ENCODE data around the gene SLC35A2. TPM values are rescaled to one million over a fixed set of nuclear protein-coding genes. Genes with fewer than 3 reads are reported as not detected.

SLC35A2 gene
- total RNA-seq, 1 experiment from 2014 or later, result 18.0 TPM

DNA sequence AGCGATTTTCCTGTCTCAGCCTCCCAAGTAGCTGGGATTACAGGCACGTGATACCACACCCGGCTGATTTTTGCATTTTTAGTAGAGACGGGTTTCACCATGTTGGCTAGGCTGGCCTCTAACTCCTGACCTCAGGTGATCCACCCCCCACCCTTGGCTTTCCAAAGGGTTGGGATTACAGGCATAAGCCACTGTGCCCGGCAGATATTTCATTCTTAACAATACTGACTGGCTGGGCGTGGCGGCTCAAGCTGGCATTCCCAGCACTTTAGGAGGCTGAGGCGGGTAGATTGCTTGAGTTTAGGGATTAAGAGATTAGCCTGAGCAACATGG is 12.4 kb downstream of the SLC35A2 start (continued):
- TF ChIP-seq, protein P1, sequence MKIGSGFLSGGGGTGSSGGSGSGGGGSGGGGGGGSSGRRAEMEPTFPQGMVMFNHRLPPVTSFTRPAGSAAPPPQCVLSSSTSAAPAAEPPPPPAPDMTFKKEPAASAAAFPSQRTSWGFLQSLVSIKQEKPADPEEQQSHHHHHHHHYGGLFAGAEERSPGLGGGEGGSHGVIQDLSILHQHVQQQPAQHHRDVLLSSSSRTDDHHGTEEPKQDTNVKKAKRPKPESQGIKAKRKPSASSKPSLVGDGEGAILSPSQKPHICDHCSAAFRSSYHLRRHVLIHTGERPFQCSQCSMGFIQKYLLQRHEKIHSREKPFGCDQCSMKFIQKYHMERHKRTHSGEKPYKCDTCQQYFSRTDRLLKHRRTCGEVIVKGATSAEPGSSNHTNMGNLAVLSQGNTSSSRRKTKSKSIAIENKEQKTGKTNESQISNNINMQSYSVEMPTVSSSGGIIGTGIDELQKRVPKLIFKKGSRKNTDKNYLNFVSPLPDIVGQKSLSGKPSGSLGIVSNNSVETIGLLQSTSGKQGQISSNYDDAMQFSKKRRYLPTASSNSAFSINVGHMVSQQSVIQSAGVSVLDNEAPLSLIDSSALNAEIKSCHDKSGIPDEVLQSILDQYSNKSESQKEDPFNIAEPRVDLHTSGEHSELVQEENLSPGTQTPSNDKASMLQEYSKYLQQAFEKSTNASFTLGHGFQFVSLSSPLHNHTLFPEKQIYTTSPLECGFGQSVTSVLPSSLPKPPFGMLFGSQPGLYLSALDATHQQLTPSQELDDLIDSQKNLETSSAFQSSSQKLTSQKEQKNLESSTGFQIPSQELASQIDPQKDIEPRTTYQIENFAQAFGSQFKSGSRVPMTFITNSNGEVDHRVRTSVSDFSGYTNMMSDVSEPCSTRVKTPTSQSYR (CRISPR knock-in tag; IDR thresholded peaks at IDR 0.05), result no peak
- TF ChIP-seq, protein P2, sequence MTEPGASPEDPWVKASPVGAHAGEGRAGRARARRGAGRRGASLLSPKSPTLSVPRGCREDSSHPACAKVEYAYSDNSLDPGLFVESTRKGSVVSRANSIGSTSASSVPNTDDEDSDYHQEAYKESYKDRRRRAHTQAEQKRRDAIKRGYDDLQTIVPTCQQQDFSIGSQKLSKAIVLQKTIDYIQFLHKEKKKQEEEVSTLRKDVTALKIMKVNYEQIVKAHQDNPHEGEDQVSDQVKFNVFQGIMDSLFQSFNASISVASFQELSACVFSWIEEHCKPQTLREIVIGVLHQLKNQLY (CRISPR knock-in tag; IDR thresholded peaks at IDR 0.05), result no peak
- TF ChIP-seq ELF4 (CRISPR knock-in tag; IDR thresholded peaks at IDR 0.05; ENCODE audit: low read depth), result no peak
- no peak for TF ChIP-seq NFYB (CRISPR knock-in tag; conservative IDR thresholded peaks at IDR 0.05; ENCODE audit: low read depth)
- TF ChIP-seq ZNF317 (CRISPR knock-in tag; IDR thresholded peaks at IDR 0.05; ENCODE audit: borderline replicate concordance, low read depth), result no peak
- TF ChIP-seq, protein P3, sequence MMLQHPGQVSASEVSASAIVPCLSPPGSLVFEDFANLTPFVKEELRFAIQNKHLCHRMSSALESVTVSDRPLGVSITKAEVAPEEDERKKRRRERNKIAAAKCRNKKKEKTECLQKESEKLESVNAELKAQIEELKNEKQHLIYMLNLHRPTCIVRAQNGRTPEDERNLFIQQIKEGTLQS (CRISPR knock-in tag; conservative IDR thresholded peaks at IDR 0.05), result no peak
- no peak for TF ChIP-seq CREM (CRISPR knock-in tag; IDR thresholded peaks at IDR 0.05)
- TF ChIP-seq ZNF416 (CRISPR knock-in tag; IDR thresholded peaks at IDR 0.05), result no peak

DNA sequence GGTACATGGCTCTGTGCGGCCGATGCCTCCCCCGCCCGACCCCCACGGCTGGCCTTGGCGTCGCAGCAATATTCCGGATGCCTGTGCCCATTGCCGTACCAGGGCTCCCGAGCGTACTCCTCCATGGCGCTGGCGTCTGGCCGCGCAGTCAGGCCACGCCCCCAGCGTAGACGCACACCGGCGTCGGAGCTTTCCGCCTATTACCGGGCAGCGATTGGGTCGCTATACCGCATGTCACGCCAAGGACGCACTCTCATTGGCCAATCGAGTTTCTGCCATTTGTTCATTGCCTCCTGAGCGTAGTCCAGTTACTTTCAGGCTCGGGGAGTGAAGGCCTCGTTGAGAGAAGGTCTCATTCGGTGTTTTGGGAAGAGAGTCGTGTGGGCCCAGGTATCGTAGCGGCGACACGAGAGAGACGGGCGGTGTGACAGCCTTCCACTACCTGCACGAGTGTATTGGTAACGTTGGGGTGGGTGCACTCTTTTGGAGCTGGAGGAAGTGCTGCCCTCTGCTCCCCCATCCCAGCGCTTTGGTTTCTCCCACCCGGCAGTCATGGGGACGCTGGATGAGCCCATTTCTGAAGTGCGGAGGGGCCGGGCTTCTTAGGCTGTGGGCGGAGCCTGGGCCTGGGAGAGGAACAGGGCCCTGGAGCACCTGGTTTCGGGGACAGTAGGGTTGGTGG is 13.7 kb downstream of the SLC35A2 start, which contains the start of the genes PQBP1 and TIMM17B:
PQBP1 (plus strand) TSS at position 306 of the 682 bp plus-strand sequence. CDS start 580 bp downstream, outside the sequence.
TIMM17B (minus strand) TSS at position 144 of the 682 bp plus-strand sequence; CDS start at position 125, 19 bp downstream.
- H3K27ac Mint-ChIP-seq, result peak within 1 kb of the TSS; percentile 100
- DNase-seq (ENCODE audit: low spot score), result peak; percentile 85
- peak within 1 kb of the TSS; percentile 85 for H3K4me3 Mint-ChIP-seq
- TF ChIP-seq, protein P4, sequence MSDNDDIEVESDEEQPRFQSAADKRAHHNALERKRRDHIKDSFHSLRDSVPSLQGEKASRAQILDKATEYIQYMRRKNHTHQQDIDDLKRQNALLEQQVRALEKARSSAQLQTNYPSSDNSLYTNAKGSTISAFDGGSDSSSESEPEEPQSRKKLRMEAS (CRISPR knock-in tag; IDR thresholded peaks at IDR 0.05), result peak; percentile 32; the same call in 1 of the 2 replicates
- TF ChIP-seq ZNF219 (CRISPR knock-in tag; IDR thresholded peaks at IDR 0.05; ENCODE audit: borderline replicate concordance) (no peak), ETV6 (CRISPR knock-in tag; IDR thresholded peaks at IDR 0.05) (peak; percentile 24; the same call in 1 of the 2 replicates), ELF4 (CRISPR knock-in tag; IDR thresholded peaks at IDR 0.05; ENCODE audit: low read depth) (no peak), GABPB1 (CRISPR knock-in tag; IDR thresholded peaks at IDR 0.05) (no peak), NFYB (CRISPR knock-in tag; conservative IDR thresholded peaks at IDR 0.05; ENCODE audit: low read depth) (peak; percentile 71), SP1 (CRISPR knock-in tag; conservative IDR thresholded peaks at IDR 0.05) (peak; percentile 10), TCF7 (CRISPR knock-in tag; IDR thresholded peaks at IDR 0.05; ENCODE audit: low read depth) (no peak), NR2C2 (CRISPR knock-in tag; IDR thresholded peaks at IDR 0.05) (no peak)
- TF ChIP-seq, protein P5, sequence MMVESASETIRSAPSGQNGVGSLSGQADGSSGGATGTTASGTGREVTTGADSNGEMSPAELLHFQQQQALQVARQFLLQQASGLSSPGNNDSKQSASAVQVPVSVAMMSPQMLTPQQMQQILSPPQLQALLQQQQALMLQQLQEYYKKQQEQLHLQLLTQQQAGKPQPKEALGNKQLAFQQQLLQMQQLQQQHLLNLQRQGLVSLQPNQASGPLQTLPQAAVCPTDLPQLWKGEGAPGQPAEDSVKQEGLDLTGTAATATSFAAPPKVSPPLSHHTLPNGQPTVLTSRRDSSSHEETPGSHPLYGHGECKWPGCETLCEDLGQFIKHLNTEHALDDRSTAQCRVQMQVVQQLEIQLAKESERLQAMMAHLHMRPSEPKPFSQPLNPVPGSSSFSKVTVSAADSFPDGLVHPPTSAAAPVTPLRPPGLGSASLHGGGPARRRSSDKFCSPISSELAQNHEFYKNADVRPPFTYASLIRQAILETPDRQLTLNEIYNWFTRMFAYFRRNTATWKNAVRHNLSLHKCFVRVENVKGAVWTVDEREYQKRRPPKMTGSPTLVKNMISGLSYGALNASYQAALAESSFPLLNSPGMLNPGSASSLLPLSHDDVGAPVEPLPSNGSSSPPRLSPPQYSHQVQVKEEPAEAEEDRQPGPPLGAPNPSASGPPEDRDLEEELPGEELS (CRISPR knock-in tag; IDR thresholded peaks at IDR 0.05), result no peak
- CTCF ChIA-PET, result interaction anchor here (0.7 to 1.6 kb wide), 6 partner anchors 14 to 269 kb away, joined by 3 to 5 read pairs (median 4); partner anchors contain the start of gene KCND1
- peaks cover 22% of the 10 kb centered on the region for H3K36me3 Mint-ChIP-seq
- H3K27me3 Mint-ChIP-seq (ENCODE audit: low read depth), result no peaks in the 10 kb centered on the region
- H3K4me1 Mint-ChIP-seq, result 0 out of 2 replicates have a peak, but pooled peaks cover 8% of the 10 kb centered on the region
- H3K9me3 Mint-ChIP-seq, result no peaks in the 10 kb centered on the region
- peak; percentile 93 for ATAC-seq
- POLR2A ChIA-PET, result interaction anchor here (0.6 to 1.7 kb wide), 10 partner anchors 14 to 335 kb away, joined by 3 to 9 read pairs (median 4); partner anchors contain the start of genes GRIPAP1, HDAC6, KCND1 and SLC35A2
